ENCODE measurements around the gene STIL. TPM values are rescaled to one million over a fixed set of nuclear protein-coding genes. Genes with fewer than 3 reads are reported as not detected.

Gene STIL
- total and polyA plus RNA-seq, 2 of the 13 experiments (the other 11 are each of a cell fraction or from before 2014, with no cell fraction given): 13.7 to 18.6 TPM

DNA sequence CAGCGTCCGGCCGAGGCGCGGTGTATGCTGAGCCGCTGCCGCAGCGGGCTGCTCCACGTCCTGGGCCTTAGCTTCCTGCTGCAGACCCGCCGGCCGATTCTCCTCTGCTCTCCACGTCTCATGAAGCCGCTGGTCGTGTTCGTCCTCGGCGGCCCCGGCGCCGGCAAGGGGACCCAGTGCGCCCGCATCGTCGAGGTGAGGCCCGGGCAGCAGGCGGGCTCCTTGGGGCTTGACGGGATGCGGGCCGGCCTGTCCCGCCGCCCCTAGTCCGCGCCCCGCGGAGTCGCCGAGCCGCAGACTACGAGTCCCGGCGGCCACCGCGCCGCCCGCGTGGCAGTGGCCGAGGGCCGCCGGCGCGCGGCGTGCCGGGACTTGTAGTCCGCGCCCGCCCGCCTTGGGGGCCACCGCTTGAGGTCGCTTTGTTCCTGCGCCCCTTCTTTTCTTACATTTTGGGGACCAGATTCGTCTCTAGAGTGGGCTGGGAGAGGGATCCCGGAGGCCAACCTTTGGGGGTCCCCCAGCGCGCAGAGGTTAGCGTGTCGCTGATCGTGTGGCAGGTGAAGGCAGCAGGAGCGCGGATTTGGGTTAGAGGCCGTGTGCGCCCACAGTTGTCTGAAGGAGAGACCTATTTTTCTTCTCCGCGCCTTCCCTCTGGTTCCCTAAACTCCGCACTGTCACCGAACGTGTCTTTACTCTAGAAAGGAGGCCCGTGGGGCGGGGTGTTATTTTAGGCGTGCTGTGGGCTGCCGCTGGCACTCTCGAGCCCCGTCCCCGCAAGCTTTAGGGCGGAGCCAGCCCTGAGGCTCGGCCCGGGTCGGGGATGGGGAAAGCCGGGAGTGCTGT is 20.2 kb upstream of the STIL start (continued):
- TF ChIP-seq, protein P1, sequence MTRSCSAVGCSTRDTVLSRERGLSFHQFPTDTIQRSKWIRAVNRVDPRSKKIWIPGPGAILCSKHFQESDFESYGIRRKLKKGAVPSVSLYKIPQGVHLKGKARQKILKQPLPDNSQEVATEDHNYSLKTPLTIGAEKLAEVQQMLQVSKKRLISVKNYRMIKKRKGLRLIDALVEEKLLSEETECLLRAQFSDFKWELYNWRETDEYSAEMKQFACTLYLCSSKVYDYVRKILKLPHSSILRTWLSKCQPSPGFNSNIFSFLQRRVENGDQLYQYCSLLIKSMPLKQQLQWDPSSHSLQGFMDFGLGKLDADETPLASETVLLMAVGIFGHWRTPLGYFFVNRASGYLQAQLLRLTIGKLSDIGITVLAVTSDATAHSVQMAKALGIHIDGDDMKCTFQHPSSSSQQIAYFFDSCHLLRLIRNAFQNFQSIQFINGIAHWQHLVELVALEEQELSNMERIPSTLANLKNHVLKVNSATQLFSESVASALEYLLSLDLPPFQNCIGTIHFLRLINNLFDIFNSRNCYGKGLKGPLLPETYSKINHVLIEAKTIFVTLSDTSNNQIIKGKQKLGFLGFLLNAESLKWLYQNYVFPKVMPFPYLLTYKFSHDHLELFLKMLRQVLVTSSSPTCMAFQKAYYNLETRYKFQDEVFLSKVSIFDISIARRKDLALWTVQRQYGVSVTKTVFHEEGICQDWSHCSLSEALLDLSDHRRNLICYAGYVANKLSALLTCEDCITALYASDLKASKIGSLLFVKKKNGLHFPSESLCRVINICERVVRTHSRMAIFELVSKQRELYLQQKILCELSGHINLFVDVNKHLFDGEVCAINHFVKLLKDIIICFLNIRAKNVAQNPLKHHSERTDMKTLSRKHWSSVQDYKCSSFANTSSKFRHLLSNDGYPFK (CRISPR knock-in tag; IDR thresholded peaks at IDR 0.05; ENCODE audit: borderline replicate concordance): no peak
- TF ChIP-seq ZMYM4 (CRISPR knock-in tag; IDR thresholded peaks at IDR 0.05) (peak; percentile 12; the same call in 1 of the 2 replicates), ASH2L (IDR thresholded peaks at IDR 0.05; ENCODE audit: insufficient read length, low read depth, low read length) (peak; percentile 78), JUN (CRISPR knock-in tag; IDR thresholded peaks at IDR 0.05) (no peak), RAD51 (IDR thresholded peaks at IDR 0.05; ENCODE audit: borderline replicate concordance) (no peak), HNF4A (CRISPR knock-in tag; IDR thresholded peaks at IDR 0.05) (no peak), ZNF441 (CRISPR knock-in tag; IDR thresholded peaks at IDR 0.05; ENCODE audit: borderline replicate concordance) (no peak; the same call in none of the 2 replicates), SUZ12 (IDR thresholded peaks at IDR 0.05; ENCODE audit: low read depth, low read length) (peak; percentile 74; the same call in 1 of the 2 replicates), ZNF629 (CRISPR knock-in tag; conservative IDR thresholded peaks at IDR 0.05) (no peak; the same call in 1 of the 2 replicates), SETDB1 (CRISPR knock-in tag; IDR thresholded peaks at IDR 0.05; ENCODE audit: borderline replicate concordance) (no peak), ZNF713 (CRISPR knock-in tag; IDR thresholded peaks at IDR 0.05) (no peak), ZBTB38 (CRISPR knock-in tag; IDR thresholded peaks at IDR 0.05) (no peak; the same call in 1 of the 2 replicates)
- TF ChIP-seq, protein P2, sequence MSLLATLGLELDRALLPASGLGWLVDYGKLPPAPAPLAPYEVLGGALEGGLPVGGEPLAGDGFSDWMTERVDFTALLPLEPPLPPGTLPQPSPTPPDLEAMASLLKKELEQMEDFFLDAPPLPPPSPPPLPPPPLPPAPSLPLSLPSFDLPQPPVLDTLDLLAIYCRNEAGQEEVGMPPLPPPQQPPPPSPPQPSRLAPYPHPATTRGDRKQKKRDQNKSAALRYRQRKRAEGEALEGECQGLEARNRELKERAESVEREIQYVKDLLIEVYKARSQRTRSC (CRISPR knock-in tag; IDR thresholded peaks at IDR 0.05; ENCODE audit: low read depth): no peak
- TF ChIP-seq, protein P3, sequence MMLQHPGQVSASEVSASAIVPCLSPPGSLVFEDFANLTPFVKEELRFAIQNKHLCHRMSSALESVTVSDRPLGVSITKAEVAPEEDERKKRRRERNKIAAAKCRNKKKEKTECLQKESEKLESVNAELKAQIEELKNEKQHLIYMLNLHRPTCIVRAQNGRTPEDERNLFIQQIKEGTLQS (CRISPR knock-in tag; IDR thresholded peaks at IDR 0.05): no peak
- TF ChIP-seq, protein P4, sequence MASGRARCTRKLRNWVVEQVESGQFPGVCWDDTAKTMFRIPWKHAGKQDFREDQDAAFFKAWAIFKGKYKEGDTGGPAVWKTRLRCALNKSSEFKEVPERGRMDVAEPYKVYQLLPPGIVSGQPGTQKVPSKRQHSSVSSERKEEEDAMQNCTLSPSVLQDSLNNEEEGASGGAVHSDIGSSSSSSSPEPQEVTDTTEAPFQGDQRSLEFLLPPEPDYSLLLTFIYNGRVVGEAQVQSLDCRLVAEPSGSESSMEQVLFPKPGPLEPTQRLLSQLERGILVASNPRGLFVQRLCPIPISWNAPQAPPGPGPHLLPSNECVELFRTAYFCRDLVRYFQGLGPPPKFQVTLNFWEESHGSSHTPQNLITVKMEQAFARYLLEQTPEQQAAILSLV (CRISPR knock-in tag; IDR thresholded peaks at IDR 0.05; ENCODE audit: borderline replicate concordance): no peak
- TF ChIP-seq, protein P5, sequence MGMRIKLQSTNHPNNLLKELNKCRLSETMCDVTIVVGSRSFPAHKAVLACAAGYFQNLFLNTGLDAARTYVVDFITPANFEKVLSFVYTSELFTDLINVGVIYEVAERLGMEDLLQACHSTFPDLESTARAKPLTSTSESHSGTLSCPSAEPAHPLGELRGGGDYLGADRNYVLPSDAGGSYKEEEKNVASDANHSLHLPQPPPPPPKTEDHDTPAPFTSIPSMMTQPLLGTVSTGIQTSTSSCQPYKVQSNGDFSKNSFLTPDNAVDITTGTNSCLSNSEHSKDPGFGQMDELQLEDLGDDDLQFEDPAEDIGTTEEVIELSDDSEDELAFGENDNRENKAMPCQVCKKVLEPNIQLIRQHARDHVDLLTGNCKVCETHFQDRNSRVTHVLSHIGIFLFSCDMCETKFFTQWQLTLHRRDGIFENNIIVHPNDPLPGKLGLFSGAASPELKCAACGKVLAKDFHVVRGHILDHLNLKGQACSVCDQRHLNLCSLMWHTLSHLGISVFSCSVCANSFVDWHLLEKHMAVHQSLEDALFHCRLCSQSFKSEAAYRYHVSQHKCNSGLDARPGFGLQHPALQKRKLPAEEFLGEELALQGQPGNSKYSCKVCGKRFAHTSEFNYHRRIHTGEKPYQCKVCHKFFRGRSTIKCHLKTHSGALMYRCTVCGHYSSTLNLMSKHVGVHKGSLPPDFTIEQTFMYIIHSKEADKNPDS (CRISPR knock-in tag; IDR thresholded peaks at IDR 0.05): no peak

Data from HepG2 (cell line).